GM18951 (cell line): ENCODE data around the gene OPHN1.

Experiments used
- POLR2A ChIP-seq: IDR thresholded peaks from 4 replicates; pipeline ENCODE4 v1.6.1; 2011; ENCODE audit warnings: mild to moderate bottlenecking; ENCODE audit not compliant: insufficient read length, insufficient read depth; ENCODE audit errors: extremely low read depth
- in situ Hi-C: fragments of 300-500 bp; cut with MboI; formaldehyde crosslinking; loops from one replicate; pipeline ENCODE4 v1.12.0; 2022; ENCODE audit warnings: low sequenced_read_pairs, mixed read lengths, inconsistent platforms; ENCODE audit not compliant: unreplicated experiment

Gene OPHN1

DNA sequence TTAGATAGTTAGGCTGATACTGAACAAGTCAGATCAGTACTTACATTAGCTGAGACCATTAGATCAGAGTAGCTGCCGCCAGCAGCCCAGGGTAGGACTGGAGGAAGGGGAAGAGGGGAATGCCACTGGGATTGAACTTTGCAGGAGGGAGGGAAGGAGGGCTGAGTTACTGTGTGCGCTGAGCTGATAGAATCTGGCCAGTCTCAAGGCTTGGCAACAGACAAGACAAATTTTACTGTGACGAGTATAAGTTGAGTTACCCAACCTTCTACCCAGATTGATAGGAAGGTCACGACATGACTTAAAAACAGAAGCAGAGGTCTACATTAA, 372.1 kb downstream of the OPHN1 start:
- TF ChIP-seq POLR2A = no peak
- in situ Hi-C loops = no loop called here

DNA sequence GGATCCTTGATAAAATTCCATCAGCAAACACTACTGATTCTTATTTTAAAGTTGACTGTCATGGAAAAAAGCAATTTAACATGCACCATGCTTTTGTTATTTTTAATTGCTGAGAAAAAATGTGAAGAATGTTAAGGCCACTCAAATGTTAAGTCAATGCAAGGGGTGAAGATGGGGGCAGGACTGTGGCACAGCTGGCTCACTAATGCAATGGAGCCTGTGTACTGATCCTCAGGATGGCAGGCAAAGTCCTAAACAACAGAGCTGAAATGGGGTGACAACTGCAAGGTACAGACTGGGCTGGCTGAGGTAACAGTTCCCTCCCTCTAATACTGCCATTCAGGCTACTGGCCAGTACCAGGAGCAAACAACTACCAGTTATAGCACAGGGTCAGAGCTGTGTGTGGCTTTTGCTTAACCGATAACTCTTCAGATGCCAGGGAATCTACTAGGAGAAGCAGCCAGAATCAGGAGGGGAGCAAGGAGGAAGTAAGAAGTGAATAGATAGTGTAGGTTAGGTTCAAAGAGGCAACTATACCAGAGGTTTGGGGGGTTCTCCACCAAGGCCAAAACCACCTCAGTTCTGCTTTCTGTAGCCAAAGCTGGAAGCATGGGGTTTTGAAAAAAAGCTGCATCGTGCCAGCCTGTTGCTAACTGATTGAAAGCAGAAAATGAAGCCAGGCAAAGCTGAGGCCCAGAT, 372.6 kb downstream of the OPHN1 start:
- TF ChIP-seq POLR2A = no peak
- in situ Hi-C loops = no loop called here

DNA sequence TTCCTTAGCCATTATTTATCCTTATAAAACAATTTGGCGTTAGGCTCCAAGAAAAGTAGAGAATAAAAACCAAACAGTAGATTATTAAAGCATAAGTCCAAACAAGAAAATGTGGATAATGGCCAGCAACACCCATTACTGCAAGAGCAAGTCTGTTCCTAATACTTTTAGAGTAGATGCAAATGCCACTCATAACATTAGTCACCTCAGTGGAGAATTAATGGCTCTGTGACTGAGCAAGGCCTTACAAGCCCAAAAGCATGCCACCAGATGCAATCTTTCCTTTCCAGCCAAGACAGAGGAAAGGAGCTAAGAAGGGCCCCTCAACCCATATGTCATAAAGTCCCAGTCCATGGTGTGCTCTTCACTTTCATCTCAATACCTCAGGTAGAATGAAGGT, 373.8 kb downstream of the OPHN1 start:
- no peak for TF ChIP-seq POLR2A
- in situ Hi-C loops = no loop called here

DNA sequence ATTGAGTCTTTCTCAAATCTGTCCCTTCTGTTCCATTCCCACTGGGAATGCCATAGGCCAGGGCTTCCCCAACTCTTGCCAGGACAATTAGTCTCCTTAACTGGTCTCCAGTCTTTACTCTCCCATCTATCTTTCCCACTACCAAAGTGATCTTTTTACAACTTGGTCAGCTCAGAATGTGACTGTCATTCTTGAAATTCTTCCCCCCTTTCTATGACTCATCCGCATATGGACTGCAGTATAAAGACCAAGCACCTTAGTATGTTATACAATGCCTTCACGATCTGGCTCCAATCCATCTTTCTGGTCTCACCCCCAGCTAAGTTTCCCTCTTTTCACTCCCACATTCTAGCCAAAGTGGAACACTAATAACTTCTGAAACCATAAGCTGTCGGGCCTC, 383.8 kb downstream of the OPHN1 start:
- TF ChIP-seq POLR2A = no peak
- in situ Hi-C loops = no loop called here

DNA sequence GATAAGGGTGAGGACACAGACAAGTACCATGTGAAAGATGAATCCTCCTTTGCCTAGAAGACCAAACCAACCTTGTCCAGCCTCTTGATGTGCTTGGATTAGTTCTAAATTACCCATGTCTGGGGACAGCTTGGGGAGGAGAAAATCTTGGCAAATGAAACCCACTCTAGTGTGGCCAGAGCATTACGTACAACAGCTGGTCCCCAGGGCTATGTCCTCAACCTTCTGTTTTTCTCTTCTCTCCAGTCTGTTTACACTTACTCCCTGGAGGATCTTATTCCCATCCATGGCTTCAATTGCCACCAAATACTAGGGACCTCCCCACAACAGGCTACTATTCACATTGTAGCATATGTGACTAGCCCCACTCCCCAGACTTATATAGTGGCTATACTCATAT, 384.5 kb downstream of the OPHN1 start:
- in situ Hi-C loops = no loop called here
- TF ChIP-seq POLR2A = no peak

DNA sequence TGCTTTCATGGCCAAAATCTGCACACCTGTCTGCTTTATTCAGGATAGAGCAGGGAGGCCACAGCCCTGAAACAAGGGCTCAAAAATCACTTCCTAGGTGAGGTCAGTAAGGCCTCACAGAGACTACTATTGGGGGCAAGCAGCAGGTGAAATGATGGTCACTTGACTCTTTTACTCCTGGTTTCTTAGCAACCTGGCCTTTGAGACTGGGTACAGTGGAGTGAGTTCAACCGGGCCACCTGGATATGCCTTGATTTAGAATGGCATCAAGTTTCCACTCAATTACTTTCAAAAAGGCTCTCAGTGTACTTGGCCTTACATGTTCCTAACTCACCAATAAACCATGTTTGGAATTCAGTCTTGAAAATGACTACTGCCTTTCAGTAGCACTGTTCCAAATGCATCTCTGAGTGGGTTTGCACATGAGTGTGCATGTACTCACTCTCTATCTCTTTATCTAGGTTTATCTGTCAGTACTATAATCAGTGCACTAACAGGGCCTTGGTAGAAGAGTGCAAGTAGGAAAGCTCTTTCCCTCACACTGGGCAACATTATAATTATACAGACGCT, 388.2 kb downstream of the OPHN1 start:
- no peak for TF ChIP-seq POLR2A

DNA sequence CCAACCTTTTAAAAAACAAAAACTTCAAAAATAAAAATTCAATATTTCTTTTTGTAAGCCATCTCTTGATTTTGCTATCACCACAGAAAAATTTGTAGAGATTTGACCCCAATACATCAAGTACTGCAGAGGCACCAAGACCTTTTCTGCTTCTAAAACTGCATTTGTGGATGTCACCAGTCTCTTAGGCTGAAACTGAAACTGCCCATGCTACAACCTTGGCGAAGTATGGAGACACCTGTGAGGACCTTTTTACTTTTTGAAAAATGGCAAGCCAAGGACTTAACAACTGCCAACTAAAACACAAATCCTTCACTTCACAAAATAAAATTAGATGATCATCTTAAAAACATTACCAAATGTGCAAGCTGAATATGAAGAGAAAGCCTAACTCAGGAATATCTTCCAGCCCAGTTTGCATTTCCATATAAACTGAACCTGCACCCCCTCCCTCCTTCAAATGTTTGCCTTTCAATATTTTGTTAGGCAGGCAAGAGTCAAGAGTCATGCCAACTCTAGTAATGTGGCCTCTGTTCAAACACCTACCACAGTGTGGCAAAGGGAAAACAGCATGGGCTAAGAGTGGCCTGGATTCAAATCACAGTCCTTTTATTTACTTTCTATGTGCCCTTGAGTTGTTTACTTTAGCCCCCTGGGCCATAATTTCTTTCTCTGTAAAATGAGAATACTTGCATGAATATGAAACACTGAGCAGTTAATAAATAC, 389.4 kb downstream of the OPHN1 start:
- in situ Hi-C loops = no loop called here
- TF ChIP-seq POLR2A = no peak

More for the DNA sequence above, 388.2 kb downstream of the OPHN1 start:
- in situ Hi-C loops = no loop called here

DNA sequence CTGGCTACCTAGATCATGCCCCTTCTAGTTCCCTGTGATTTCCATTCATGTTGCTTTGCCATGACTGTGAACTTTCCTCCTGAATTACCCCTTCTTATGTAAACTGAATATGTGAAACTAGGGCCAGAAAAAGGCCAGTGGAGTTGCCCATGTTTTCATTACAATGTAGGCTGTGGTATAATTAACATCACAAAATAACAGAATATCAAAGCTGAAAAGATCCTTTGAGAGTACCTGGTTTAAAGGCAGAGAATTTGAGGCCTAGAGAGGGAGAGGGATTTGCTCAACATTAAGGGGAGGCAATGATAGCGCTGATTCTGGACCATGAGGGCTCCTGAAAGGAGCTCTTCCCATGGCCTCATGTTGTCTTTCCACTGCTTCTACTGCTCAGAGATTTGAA, 392.2 kb downstream of the OPHN1 start:
- no peak for TF ChIP-seq POLR2A
- in situ Hi-C loops = no loop called here

DNA sequence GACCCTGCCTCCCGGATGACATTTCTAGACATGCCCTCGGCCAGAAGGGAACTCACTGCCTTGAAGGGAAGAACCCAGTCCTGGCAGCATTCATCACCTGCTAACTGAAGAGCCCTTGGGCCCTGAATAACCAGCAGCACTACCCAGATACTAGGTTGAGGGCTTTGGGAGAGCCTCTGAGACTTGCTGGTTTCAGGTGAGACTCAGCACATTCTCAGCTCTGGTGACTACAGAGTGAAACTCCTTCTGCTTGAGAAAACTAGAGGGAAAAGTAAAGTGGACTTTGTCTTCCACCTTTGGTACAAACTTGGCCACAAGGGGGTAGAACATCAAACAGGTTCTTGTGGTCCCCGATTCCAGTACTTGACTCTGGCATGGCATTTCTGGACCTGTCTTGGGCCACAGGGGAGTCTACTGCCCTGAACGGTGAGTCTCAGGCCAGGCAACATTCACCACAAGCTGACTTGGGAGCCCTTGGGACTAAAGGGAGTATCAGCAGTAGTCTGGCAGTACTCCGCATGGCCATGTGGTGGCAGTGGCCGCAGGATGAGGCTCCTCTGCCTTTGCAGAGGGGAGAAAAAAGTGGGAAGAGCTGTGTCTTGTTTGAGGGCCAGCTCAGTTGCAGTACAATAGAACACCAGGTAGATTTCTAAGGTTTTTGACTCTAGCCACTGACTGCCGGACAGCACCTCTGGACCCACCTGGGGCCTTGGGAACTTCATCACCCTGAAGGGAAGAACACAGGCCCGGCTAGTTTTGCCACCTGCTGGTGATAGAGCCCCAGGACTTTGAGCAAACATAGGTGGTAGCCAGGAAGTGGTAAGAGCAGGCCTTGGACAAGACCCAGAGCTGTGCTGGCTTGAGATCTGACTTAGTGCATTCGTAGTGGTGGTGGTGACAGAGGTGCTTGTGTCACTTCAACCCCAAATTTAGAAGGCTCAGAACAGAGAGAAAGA, 414.8 kb downstream of the OPHN1 start:
- no peak for TF ChIP-seq POLR2A
- in situ Hi-C loops = no loop called here

DNA sequence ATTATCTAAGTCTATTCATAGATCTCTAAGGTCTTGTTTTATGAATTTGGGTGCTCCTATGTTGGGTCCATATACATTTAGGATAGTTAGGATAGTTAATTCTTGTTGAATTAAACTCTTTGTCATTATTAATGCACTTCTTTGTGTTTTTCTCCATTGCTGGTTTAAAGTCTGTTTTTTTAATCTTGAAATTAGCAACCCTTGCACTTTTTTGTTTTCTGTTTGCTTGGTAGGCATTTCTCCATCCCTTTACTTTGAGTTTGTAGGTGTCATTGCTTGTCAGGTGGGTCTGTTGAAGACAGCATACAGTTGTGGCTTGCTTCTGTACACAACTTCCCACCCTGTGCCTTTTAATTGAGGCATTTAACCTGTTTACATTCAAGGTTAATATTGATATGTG, 434.8 kb downstream of the OPHN1 start:
- in situ Hi-C loops = no loop called here
- TF ChIP-seq POLR2A = no peak
